B cell (primary cell): Measurements from ENCODE around the gene DAPP1. TPM values are rescaled to one million over a fixed set of nuclear protein-coding genes. Genes with fewer than 3 reads are reported as not detected.

Source experiments
- ATAC-seq: fragments of 200-7000 bp; cut with Tn5 transposase; one replicate; pipeline ENCODE4 v1.10.0; 2021; ENCODE audit warnings: low read depth, mild to moderate bottlenecking, moderate number of reproducible peaks, moderate library complexity
- CTCF ChIA-PET: fragments of 350-600 bp; sonication (Branson Sonifier 250); formaldehyde crosslinking; loops from one replicate; lab custom pipeline; 2021; ENCODE audit warnings: antibody characterized with exemption, inconsistent platforms; lab: Charles Lee
- POLR2A ChIA-PET: fragments of 350-600 bp; sonication (Branson Sonifier 250); formaldehyde crosslinking; loops from one replicate; lab custom pipeline; 2021; ENCODE audit warnings: antibody characterized with exemption; lab: Charles Lee
- DNase-seq: peaks from one replicate; pipeline ENCODE4 v3.0.0; 2013
- H2AFZ ChIP-seq: 2 replicates; pipeline ENCODE4 v1.6.1; 2012; ENCODE audit warnings: mild to moderate bottlenecking, low read depth, low read length; ENCODE audit not compliant: insufficient read depth, poor library complexity, severe bottlenecking
- H3K27ac ChIP-seq, 2 donors: 1 replicate in 1 of 2; 2 replicates in 1 of 2; pipeline ENCODE4 v1.5.1; 2012 to 2013; ENCODE audit warnings: low read length in 2 of 2, mild to moderate bottlenecking in 2 of 2, moderate library complexity in 1 of 2
- H3K27me3 ChIP-seq, 4 experiments: fragments of 200-600 bp in 1 of 4; sonication (generic) in 1 of 4; replicated peaks in 1 of 4; 1 replicate in 2 of 4; 2 replicates in 2 of 4; pipeline versions ENCODE4 v1.6.1 to v1.7.0; 2013 to 2016; ENCODE audit warnings: low read length in 3 of 4, mild to moderate bottlenecking in 2 of 4, mixed read lengths in 1 of 4, moderate library complexity in 1 of 4; ENCODE audit not compliant: insufficient read depth in 4 of 4, control insufficient read depth in 3 of 4; ENCODE audit errors: control extremely low read depth in 1 of 4
- H3K36me3 ChIP-seq, 2 experiments: replicated peaks in 1 of 2; 1 replicate in 1 of 2; 2 replicates in 1 of 2; pipeline versions ENCODE4 v1.6.1 to v1.7.1; 2013; ENCODE audit warnings: low read length in 1 of 2; ENCODE audit not compliant: insufficient read depth in 2 of 2, control insufficient read depth in 1 of 2; ENCODE audit errors: control extremely low read depth in 1 of 2, extremely low read depth in 1 of 2
- H3K4me1 ChIP-seq, 2 donors: fragments of 200-600 bp in 1 of 2; sonication (generic) in 1 of 2; 1 replicate in 1 of 2; 2 replicates in 1 of 2; pipeline versions ENCODE4 v1.5.1 to v1.6.1; 2013 to 2017; ENCODE audit warnings: low read length in 2 of 2; ENCODE audit not compliant: control insufficient read depth in 2 of 2, insufficient read depth in 2 of 2
- H3K4me2 ChIP-seq: replicated peaks from 2 replicates; pipeline ENCODE3; 2012; ENCODE audit warnings: mild to moderate bottlenecking, low read depth, low read length; ENCODE audit not compliant: poor library complexity, severe bottlenecking
- H3K4me3 ChIP-seq, 5 experiments: fragments of 200-600 bp in 1 of 5; sonication (generic) in 1 of 5; 1 replicate in 3 of 5; 2 replicates in 2 of 5; pipeline versions ENCODE4 v1.5.1 to v1.7.0; 2011 to 2016; ENCODE audit warnings: low read length in 4 of 5, mild to moderate bottlenecking in 4 of 5, low read depth in 2 of 5, control low read depth in 1 of 5, moderate library complexity in 1 of 5; ENCODE audit not compliant: insufficient read depth in 1 of 5; ENCODE audit errors: control extremely low read depth in 1 of 5, extremely low read depth in 1 of 5
- H3K79me2 ChIP-seq: fragments of 200-600 bp; sonication (generic); one replicate; pipeline ENCODE4 v1.6.0; 2016; ENCODE audit warnings: low read length; ENCODE audit not compliant: control insufficient read depth, insufficient read depth
- H3K9ac ChIP-seq: fragments of 200-600 bp; sonication (generic); 2 replicates; pipeline ENCODE4 v1.6.1; 2017; ENCODE audit warnings: mild to moderate bottlenecking, low read length, moderate library complexity
- H3K9me3 ChIP-seq, 3 donors: one replicate each; pipeline versions ENCODE4 v1.6.1 to v1.7.1; 2013; ENCODE audit warnings: low read length in 2 of 3; ENCODE audit not compliant: control insufficient read depth in 2 of 3, insufficient read depth in 1 of 3; ENCODE audit errors: control extremely low read depth in 1 of 3
- H4K20me1 ChIP-seq: 2 replicates; pipeline ENCODE4 v1.6.0; 2012; ENCODE audit warnings: mild to moderate bottlenecking, low read length; ENCODE audit not compliant: insufficient read depth, control insufficient read depth, poor library complexity, severe bottlenecking
- H3K27ac Mint-ChIP-seq: one replicate; pipeline ENCODE4 v1.8.0; 2021; ENCODE audit warnings: mixed read lengths
- H3K27me3 Mint-ChIP-seq: one replicate; pipeline ENCODE4 v1.8.0; 2021; ENCODE audit warnings: mixed read lengths
- H3K4me1 Mint-ChIP-seq: one replicate; pipeline ENCODE4 v1.8.0; 2021; ENCODE audit warnings: mixed read lengths
- H3K4me3 Mint-ChIP-seq: one replicate; pipeline ENCODE4 v1.8.0; 2021; ENCODE audit warnings: mixed read lengths
- H3K9me3 Mint-ChIP-seq: one replicate; pipeline ENCODE4 v1.8.0; 2022; ENCODE audit warnings: mixed read lengths; ENCODE audit not compliant: insufficient read depth
- EZH2 ChIP-seq: IDR thresholded peaks from 2 replicates; pipeline ENCODE4 v1.6.1; 2012; ENCODE audit warnings: borderline replicate concordance, low read depth, mild to moderate bottlenecking, moderate library complexity, low read length; ENCODE audit not compliant: insufficient read depth, poor library complexity, severe bottlenecking
- WGBS: methylation state at CpG from one replicate; pipeline ENCODE4 v1.1.5; 2013; ENCODE audit warnings: missing lambda C conversion rate; ENCODE audit not compliant: insufficient coverage; 5-methylcytosine and 5-hydroxymethylcytosine counted together
- intact Hi-C: fragments of 100-400 bp; cut with micrococcal nuclease; formaldehyde crosslinking; loops from one replicate; pipeline ENCODE4 v1.10.0; 2022
- polyA plus RNA-seq: library from polyadenylated mRNA; depleted of rRNA; stranded (reverse); fragments of >200 nt; gene quantifications from 2 replicates; pipeline ENCODE4 v1.2.3, GENCODE V29; 2012
- total RNA-seq, 2 donors: library from RNA; stranded (reverse); fragments of 120-200 nt in 1 of 2; gene quantifications; 1 replicate in 1 of 2; 2 replicates in 1 of 2; pipeline versions ENCODE4 v1.2.3 to v1.2.4, GENCODE V29; 2013 to 2022
- TF ChIP-seq, protein P1 (sequence below): fragments of 200-600 bp; IDR thresholded peaks from one replicate; pipeline ENCODE4 v1.8.0; 2022; ENCODE audit warnings: antibody characterized with exemption, mild to moderate bottlenecking

Gene DAPP1
- total and polyA plus RNA-seq, 2 donors (not counting 1 experiment from before 2014, with no cell fraction given), result 82.5 to 166 TPM

DNA sequence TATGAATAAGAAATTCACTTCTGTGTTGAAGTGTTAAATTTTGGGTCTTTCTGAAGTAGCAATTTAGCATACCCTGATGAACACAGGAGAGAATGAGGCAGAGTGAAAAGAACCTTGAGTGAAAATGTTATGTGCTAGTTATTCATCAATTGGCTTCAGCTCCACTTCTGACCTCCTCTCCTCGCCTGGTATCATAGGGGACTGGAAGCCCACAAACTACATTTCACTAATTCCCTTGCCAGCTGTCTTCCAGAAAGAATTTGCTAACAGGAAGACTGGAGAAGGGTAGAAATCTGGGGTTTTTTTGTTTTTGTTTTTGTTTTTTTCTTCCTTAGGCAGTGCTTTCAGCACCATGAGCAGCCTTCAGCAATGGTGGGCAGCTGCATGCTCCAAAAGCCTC, 5.5 kb upstream of the DAPP1 start:
- POLR2A ChIA-PET, result interaction anchor here (0.9 to 1.1 kb wide), 2 partner anchors 9 to 137 kb away, joined by 3 to 4 read pairs; no protein-coding TSS in a partner anchor
- WGBS, result no CpG with 5 or more reads among the region's 1 CpG

DNA sequence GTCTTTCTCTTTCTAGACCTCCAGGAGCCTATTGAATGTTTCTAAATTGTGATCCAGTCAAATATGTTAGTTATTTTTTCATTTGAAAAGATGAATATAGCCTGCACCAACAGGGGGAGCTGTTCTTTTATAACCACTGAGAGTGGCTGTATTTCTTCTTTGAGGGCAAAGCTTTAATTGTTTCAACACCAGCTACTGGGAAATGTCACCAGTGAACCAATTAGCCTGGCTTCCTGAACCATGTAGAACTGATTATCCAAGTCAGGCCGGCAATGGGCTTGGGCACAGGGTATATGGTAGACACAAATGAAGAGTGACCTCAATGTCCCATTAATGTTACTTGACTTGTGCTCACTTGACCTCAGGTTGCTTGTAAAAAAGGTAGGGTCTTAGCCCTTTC, 4.8 kb upstream of the DAPP1 start:
- WGBS, result 20% methylated on average over 1 of the region's 1 CpG
- ATAC-seq (no peak), DNase-seq (peak; percentile 72)
- POLR2A ChIA-PET, result interaction anchor here (0.9 to 1.1 kb wide), 2 partner anchors 9 to 137 kb away, joined by 3 to 4 read pairs; no protein-coding TSS in a partner anchor
- Mint-ChIP-seq H3K9me3 (no peaks in the 10 kb centered on the region), H3K27ac (no peak overlapping the region), H3K27me3 (no peaks in the 10 kb centered on the region), H3K4me1 (peaks cover 44% of the 10 kb centered on the region), H3K4me3 (no peak overlapping the region)
- Histone ChIP-seq H3K9ac (no peak overlapping the region), H3K4me3 (no peak overlapping the region), H3K9me3 (no peaks in the 10 kb centered on the region), H3K27me3 (no peaks in the 10 kb centered on the region), H3K36me3 (no peaks in the 10 kb centered on the region), H4K20me1 (no peaks in the 10 kb centered on the region), H3K27ac (no peak overlapping the region), H2AFZ (no peak overlapping the region), H3K4me1 (peaks cover 13 to 35% of the 10 kb centered on the region in 2 donors), H3K79me2 (peaks cover 26% of the 10 kb centered on the region), H3K4me2 (no peak overlapping the region)
- intact Hi-C loops, result loop anchor here (1.0 to 10.0 kb wide), 3 partner anchors 73 to 887 kb away; partner anchors contain the start of gene EIF4E
- CTCF ChIA-PET, result interaction anchor here (0.6 to 4.2 kb wide), 37 partner anchors 8 to 816 kb away, joined by 3 to 35 read pairs (median 5); partner anchors contain the start of genes DNAJB14, LAMTOR3, METAP1 and TRMT10A
- TF ChIP-seq EZH2, result no peak
- TF ChIP-seq, protein P1, sequence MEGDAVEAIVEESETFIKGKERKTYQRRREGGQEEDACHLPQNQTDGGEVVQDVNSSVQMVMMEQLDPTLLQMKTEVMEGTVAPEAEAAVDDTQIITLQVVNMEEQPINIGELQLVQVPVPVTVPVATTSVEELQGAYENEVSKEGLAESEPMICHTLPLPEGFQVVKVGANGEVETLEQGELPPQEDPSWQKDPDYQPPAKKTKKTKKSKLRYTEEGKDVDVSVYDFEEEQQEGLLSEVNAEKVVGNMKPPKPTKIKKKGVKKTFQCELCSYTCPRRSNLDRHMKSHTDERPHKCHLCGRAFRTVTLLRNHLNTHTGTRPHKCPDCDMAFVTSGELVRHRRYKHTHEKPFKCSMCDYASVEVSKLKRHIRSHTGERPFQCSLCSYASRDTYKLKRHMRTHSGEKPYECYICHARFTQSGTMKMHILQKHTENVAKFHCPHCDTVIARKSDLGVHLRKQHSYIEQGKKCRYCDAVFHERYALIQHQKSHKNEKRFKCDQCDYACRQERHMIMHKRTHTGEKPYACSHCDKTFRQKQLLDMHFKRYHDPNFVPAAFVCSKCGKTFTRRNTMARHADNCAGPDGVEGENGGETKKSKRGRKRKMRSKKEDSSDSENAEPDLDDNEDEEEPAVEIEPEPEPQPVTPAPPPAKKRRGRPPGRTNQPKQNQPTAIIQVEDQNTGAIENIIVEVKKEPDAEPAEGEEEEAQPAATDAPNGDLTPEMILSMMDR, result peak; percentile 81

More for the DNA sequence above, 5.5 kb upstream of the DAPP1 start:
- Histone ChIP-seq H3K4me2 (no peak overlapping the region), H3K4me3 (no peak overlapping the region), H3K9me3 (no peaks in the 10 kb centered on the region), H3K27ac (no peak overlapping the region), H3K4me1 (peaks cover 10 to 31% of the 10 kb centered on the region in 2 donors), H2AFZ (no peak overlapping the region), H3K27me3 (no peaks in the 10 kb centered on the region), H4K20me1 (no peaks in the 10 kb centered on the region), H3K36me3 (no peaks in the 10 kb centered on the region), H3K9ac (no peak overlapping the region), H3K79me2 (peaks cover 25% of the 10 kb centered on the region)
- TF ChIP-seq EZH2, result no peak
- TF ChIP-seq, protein P1, result no peak
- DNase-seq, result no peak
- Mint-ChIP-seq H3K4me3 (no peak overlapping the region), H3K27me3 (no peaks in the 10 kb centered on the region), H3K9me3 (no peaks in the 10 kb centered on the region), H3K27ac (no peak overlapping the region), H3K4me1 (peaks cover 38% of the 10 kb centered on the region)
- CTCF ChIA-PET, result interaction anchor here (1.0 to 4.2 kb wide), 28 partner anchors 10 to 815 kb away, joined by 3 to 35 read pairs (median 6); partner anchors contain the start of genes DNAJB14, LAMTOR3, METAP1 and TRMT10A
- no peak for ATAC-seq
- intact Hi-C loops, result loop anchor here (1.0 to 10.0 kb wide), 3 partner anchors 74 to 886 kb away; partner anchors contain the start of gene EIF4E
